ENCODE data around the gene ESYT3.

ESYT3 gene

GRCh38 chr3:138458774-138459499, 24.5 kb downstream of the ESYT3 start:
- DNase-seq (ENCODE audit: insufficient read length, low spot score) (no peak), FAIRE-seq (no peak)

GRCh38 chr3:138459619-138460535, 25.5 kb downstream of the ESYT3 start:
- DNase-seq (ENCODE audit: insufficient read length, low spot score) (no peak), FAIRE-seq (no peak)

DNA sequence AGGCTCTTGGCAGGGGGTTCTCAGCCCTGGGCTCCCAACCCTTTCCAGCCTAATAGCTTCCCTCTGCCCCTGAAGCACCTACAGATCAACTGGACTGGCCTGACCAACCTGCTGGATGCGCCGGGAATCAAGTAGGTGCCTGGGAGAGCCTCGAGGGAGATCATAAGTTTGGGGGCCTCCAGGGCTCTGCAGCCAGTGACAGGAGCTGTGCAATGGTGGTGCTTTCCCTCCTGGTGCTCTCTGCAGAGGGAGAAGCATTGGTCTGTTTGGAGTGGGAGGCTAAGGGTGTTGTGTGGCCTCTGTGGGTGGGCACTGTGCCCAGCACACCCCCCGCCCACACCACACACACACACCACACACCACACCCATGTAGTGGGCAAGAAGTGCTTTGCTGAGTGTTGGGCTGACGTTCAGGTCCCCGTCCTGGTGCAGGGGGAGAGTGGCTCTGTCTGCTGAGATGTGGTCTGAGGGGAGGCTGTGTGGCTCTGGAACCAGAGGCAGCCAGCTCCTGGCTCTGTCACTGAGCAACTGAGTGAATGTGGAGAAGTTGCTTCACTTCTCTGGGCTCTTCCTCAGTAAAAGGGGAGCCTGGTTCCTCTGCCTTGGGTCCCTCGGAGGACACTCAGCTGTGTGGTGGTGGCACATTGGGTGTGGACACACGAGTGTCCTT, 26.3 kb downstream of the ESYT3 start:
- DNase-seq (ENCODE audit: insufficient read length, low spot score) (no peak), FAIRE-seq (no peak)

DNA sequence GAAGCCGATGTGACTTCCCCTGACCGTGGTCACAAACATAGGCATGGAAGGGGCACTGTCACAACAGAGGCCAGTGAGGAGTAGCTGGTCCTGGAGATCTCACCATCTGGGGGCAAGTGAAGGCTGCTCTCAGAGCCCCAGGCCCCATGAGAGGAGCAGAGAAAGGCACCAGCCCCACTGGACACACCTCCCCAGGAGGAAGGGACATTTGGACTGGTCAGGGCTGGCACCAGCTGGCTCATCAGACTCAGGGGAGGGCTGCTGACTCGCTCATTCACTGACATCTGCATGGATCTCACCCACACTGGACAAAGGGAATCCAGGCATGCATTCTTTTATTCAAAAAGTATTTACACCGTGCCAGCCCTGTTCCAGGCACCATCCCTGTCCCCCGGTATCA, 26.8 kb downstream of the ESYT3 start:
- DNase-seq (ENCODE audit: insufficient read length, low spot score) (no peak), FAIRE-seq (no peak)

DNA sequence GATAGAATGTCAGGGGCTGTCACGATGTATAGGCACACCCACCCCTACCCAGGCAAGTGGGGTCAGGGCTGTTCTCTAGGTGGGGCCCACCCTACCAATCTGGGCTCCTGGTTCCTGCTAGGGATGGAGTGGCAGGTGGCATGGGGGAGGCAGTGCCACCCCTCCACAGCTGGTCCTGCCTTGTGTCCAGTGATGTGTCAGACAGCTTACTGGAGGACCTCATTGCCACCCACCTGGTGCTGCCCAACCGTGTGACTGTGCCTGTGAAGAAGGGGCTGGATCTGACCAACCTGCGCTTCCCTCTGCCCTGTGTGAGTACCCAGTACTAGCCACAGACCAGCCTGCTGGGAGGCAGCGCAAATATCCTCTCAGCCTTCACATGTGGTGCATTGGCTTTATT, 27.5 kb downstream of the ESYT3 start:
- DNase-seq (ENCODE audit: insufficient read length, low spot score) (no peak), FAIRE-seq (no peak)

DNA sequence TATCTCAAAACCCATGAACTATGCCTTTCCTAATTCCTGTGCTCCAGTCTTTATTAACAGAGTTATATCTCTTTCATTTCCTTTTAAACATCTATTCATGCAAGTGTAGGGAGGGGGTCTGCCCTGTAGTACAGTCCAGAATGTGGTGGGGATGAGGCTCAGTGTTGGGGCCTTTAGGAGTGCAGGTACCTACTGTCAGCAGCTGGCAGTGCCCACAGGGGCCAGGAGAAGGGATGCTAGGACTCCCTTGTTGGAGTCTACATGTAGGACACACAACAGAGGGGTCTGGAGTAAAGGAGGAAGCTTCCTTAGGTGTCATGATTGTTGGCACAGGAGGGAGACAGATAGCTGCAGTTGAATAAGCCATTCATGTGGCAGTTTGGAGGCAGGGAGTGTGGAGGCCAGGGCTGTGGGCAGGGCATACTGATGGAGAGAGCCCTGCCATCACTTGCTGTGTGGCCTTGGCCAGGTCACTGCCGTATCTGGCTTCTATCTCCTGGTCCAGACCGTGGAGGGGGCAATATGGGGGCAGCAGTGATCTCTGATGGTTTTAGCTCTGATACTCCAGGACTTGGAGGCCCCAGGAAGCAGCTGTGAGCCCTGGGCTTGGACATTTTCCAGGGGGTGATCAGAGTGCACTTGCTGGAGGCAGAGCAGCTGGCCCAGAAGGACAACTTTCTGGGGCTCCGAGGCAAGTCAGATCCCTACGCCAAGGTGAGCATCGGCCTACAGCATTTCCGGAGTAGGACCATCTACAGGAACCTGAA, 29.5 kb downstream of the ESYT3 start:
- FAIRE-seq: no peak
- DNase-seq (ENCODE audit: insufficient read length, low spot score): no peak

- DNase-seq (ENCODE audit: insufficient read length, low spot score): no peak
- no peak for FAIRE-seq
Measured at GRCh38 chr3:138464491-138464860, 30.1 kb downstream of the ESYT3 start.

GRCh38 chr3:138465451-138465850, 31.0 kb downstream of the ESYT3 start:
- DNase-seq (ENCODE audit: insufficient read length, low spot score): no peak
- no peak for FAIRE-seq

- DNase-seq (ENCODE audit: insufficient read length, low spot score): no peak
- no peak for FAIRE-seq
Measured at GRCh38 chr3:138465925-138466324, 31.5 kb downstream of the ESYT3 start.

DNA sequence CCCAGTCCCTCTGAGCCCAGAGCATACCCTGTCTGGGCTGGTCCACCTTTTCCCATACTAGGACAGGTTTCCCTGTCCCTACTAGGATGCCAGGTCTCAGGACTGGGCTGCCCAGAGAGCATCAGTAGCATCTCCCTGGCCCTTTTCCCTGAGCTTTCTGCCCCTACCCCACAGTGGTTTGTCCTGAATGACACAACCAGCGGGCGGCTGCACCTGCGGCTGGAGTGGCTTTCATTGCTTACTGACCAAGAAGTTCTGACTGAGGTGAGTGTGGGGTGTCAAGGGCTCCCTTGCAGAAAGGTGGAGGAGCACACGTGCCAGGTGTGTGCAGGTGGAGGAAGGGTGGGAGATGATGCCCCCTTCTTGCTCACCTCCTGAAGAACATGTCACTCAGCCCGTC, 33.5 kb downstream of the ESYT3 start:
- DNase-seq (ENCODE audit: insufficient read length, low spot score) (no peak), FAIRE-seq (no peak)

DNA sequence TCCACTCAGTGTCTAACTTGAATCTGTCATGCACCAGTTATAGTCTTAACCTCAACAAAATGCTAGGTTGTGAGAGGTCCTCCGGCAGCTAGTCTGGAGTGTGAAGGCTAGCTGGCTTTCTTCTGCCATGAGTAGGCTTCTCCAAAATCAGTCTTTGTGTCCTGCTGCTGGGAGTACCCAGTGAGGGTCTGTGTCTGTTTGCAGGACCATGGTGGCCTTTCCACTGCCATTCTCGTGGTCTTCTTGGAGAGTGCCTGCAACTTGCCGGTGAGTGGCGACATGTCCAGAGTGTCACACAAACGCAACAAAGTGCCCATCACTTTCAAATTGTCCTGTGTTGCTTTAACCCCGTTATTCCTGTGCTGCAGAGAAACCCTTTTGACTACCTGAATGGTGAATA, 34.0 kb downstream of the ESYT3 start:
- no peak for DNase-seq (ENCODE audit: insufficient read length, low spot score)
- no peak for FAIRE-seq

- FAIRE-seq: no peak
- DNase-seq (ENCODE audit: insufficient read length, low spot score): no peak
Measured at GRCh38 chr3:138468886-138469285, 34.5 kb downstream of the ESYT3 start.

DNA sequence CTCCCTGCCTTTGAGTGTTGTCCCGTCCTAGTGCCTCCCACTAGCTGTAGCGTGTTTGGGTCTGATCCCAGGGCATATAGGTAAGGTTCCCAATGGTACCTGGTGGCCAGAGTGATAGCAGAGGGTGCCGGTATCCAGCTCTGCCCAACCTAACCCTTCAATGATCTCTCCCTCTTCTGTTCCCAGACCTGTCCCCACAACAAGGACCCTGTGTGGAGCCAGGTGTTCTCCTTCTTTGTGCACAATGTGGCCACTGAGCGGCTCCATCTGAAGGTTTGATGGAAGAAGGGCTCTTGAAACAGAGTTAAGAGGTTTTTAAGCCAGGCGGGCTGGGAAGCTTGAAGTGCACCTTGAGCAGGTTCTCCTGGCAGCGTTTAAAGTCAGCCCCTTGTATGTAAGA, 35.5 kb downstream of the ESYT3 start:
- no peak for DNase-seq (ENCODE audit: insufficient read length, low spot score)
- FAIRE-seq: no peak

DNA sequence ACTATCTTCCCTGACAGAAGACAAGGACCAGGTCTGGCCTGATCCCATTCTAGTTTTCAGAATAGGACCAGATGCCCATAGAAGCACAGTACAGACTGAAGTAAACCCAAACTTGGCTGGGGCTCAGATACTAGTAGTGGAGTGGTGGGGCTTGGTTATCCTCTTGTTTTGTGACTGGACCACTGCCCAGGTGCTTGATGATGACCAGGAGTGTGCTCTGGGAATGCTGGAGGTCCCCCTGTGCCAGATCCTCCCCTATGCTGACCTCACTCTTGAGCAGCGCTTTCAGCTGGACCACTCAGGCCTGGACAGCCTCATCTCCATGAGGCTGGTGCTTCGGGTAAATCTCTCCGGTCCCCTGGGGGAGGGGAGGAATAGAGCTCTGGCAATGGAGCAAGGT, 36.3 kb downstream of the ESYT3 start:
- no peak for DNase-seq (ENCODE audit: insufficient read length, low spot score)
- FAIRE-seq: no peak

DNA sequence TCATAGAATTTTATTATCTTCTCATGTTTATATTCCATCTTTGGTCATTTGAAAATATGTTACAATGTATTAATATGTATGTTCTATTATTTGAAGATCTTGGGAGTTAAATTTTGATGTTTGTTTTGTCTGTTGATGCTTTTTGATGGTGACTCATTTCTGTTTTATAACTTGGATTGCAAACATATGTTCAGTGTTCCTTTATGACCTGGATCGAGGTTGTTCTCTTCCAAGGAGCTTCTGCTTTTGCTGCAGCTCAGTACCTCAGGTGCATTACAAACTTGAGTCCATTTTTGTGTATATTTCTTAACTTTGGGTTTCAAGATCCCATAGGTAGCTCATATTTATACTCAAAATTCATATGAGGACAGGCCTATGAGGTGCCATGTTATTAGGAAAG, 37.1 kb downstream of the ESYT3 start:
- FAIRE-seq (no peak), DNase-seq (ENCODE audit: insufficient read length, low spot score) (no peak)

DNA sequence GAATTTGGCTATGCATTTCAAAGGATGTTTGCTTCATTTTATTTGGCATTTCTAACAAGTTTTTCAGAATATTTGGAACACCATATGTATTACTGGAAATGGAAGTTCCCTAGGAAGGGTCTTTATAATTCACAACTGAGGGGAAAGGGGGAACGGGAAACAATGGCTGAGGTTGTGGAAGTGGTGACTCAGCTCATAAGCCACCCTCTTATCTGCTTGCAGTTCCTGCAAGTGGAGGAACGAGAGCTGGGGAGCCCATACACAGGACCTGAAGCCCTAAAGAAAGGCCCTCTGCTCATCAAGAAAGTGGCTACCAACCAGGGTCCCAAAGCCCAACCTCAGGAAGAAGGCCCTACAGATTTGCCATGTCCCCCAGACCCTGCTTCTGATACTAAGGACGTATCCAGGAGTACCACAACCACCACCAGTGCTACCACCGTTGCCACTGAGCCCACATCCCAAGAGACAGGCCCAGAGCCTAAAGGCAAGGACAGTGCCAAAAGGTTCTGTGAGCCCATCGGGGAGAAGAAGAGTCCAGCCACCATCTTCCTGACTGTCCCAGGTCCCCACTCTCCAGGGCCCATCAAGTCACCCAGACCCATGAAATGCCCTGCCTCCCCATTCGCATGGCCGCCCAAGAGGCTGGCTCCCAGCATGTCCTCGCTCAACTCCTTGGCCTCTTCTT, 37.9 kb downstream of the ESYT3 start:
- DNase-seq (ENCODE audit: insufficient read length, low spot score) (no peak), FAIRE-seq (no peak)

DNA sequence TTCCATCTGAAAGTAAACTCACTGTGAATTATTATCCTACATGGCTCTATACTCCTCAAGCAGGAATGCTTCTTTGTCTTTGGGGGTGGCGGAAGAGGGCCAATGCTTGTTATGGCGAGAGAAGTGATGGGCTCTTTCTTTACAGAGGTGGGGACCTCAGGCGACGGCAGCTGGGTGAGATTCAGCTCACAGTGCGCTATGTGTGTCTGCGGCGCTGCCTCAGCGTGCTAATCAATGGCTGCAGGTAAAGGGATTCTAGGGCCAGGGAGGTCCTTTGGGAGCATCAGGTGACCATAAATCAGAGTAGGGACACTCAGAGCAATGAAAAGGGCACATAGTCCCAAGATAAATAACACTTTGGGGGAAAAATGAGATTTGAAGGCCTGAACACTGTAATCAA, 39.0 kb downstream of the ESYT3 start:
- FAIRE-seq (no peak), DNase-seq (ENCODE audit: insufficient read length, low spot score) (no peak)

- DNase-seq (ENCODE audit: insufficient read length, low spot score) (no peak), FAIRE-seq (no peak)
Measured at GRCh38 chr3:138474163-138474562, 39.7 kb downstream of the ESYT3 start.

- no peak for FAIRE-seq
- DNase-seq (ENCODE audit: insufficient read length, low spot score): no peak
Measured at GRCh38 chr3:138476526-138476925, 42.1 kb downstream of the ESYT3 start.

- DNase-seq (ENCODE audit: insufficient read length, low spot score) (no peak), FAIRE-seq (no peak)
Measured at GRCh38 chr3:138477120-138477519, 42.7 kb downstream of the ESYT3 start.

All from GM19239 (cell line).